ENCODE results near the gene BCR. TPM values are rescaled to one million over a fixed set of nuclear protein-coding genes. Genes with fewer than 3 reads are reported as not detected.

The BCR gene
- total RNA-seq, 4 donors from 2014 or later: 72.8 to 87.8 (median 79.3) TPM

- H3K4me1 ChIP-seq: peaks cover 27% of the 10 kb centered on the region
- H3K36me3 ChIP-seq: no peaks in the 10 kb centered on the region
- DNase-seq (ENCODE audit: low spot score in 2 of 2): no peak
- no peak overlapping the region for H3K4me3 ChIP-seq
- H3K27ac ChIP-seq: no peak overlapping the region
- no peak for TF ChIP-seq CTCF (IDR thresholded peaks at IDR 0.05)
- TF ChIP-seq POLR2AphosphoS5 (IDR thresholded peaks at IDR 0.05): no peak
- no peak for TF ChIP-seq EP300 (IDR thresholded peaks at IDR 0.05)
- TF ChIP-seq POLR2A (IDR thresholded peaks at IDR 0.05): no peak
- H3K27me3 ChIP-seq: no peaks in the 10 kb centered on the region
- no peaks in the 10 kb centered on the region for H3K9me3 ChIP-seq
- WGBS: 89% methylated on average over 6 of the region's 6 CpGs
Observed at GRCh38 chr22:23210428-23211170, 30.3 kb downstream of the BCR start.

GRCh38 chr22:23211622-23212021, 31.3 kb downstream of the BCR start:
- DNase-seq (ENCODE audit: low spot score in 2 of 2): no peak
- Histone ChIP-seq H3K27ac (no peak overlapping the region), H3K4me1 (peaks cover 31% of the 10 kb centered on the region), H3K4me3 (no peak overlapping the region), H3K36me3 (no peaks in the 10 kb centered on the region), H3K27me3 (no peaks in the 10 kb centered on the region), H3K9me3 (no peaks in the 10 kb centered on the region)
- WGBS: 98% methylated on average over 3 of the region's 3 CpGs
- TF ChIP-seq CTCF (IDR thresholded peaks at IDR 0.05): no peak
- TF ChIP-seq EP300 (IDR thresholded peaks at IDR 0.05): no peak
- TF ChIP-seq POLR2AphosphoS5 (IDR thresholded peaks at IDR 0.05): no peak
- TF ChIP-seq POLR2A (IDR thresholded peaks at IDR 0.05): no peak

GRCh38 chr22:23212061-23213021, 32.0 kb downstream of the BCR start:
- Histone ChIP-seq H3K9me3 (no peaks in the 10 kb centered on the region), H3K27ac (no peak overlapping the region), H3K36me3 (no peaks in the 10 kb centered on the region), H3K27me3 (no peaks in the 10 kb centered on the region), H3K4me1 (peaks cover 38% of the 10 kb centered on the region), H3K4me3 (no peak overlapping the region)
- TF ChIP-seq CTCF (IDR thresholded peaks at IDR 0.05) (no peak), EP300 (IDR thresholded peaks at IDR 0.05) (no peak), POLR2AphosphoS5 (IDR thresholded peaks at IDR 0.05) (no peak), POLR2A (IDR thresholded peaks at IDR 0.05) (no peak)
- 74% methylated on average over 9 of the region's 10 CpGs for WGBS
- no peak for DNase-seq (ENCODE audit: low spot score in 2 of 2)

GRCh38 chr22:23213022-23213555, 32.8 kb downstream of the BCR start:
- DNase-seq (ENCODE audit: low spot score in 2 of 2): no peak
- Histone ChIP-seq H3K9me3 (no peaks in the 10 kb centered on the region), H3K27ac (no peak overlapping the region), H3K4me1 (peaks cover 43% of the 10 kb centered on the region), H3K27me3 (no peaks in the 10 kb centered on the region), H3K36me3 (no peaks in the 10 kb centered on the region), H3K4me3 (no peak overlapping the region)
- no peak for TF ChIP-seq POLR2A (IDR thresholded peaks at IDR 0.05)
- TF ChIP-seq POLR2AphosphoS5 (IDR thresholded peaks at IDR 0.05): no peak
- no peak for TF ChIP-seq EP300 (IDR thresholded peaks at IDR 0.05)
- no peak for TF ChIP-seq CTCF (IDR thresholded peaks at IDR 0.05)
- WGBS: 84% methylated on average over 9 of the region's 13 CpGs

Data from suprapubic skin (tissue), 4 donors.